Mucosa of gallbladder (tissue), 1 donor: Measurements from ENCODE around the gene SBSN. TPM values are rescaled to one million over a fixed set of nuclear protein-coding genes. Genes with fewer than 3 reads are reported as not detected.

Experiments used
- total RNA-seq: library from RNA; stranded (reverse); gene quantifications from one replicate; pipeline ENCODE4 v1.2.1, GENCODE V29; 2021
- donor health status: DM: no; HTN: no; CAD: no.

The SBSN gene
- total RNA-seq, 1 donor from 2014 or later, result not detected

Other genes with a start within 250 kb of the SBSN start
- gene HAMP, start 245.8 kb downstream of the SBSN start, total RNA-seq, result 1.2 TPM
- gene MAG, start 236.2 kb downstream of the SBSN start, total RNA-seq, result not detected
- gene CD22, start 199.1 kb downstream of the SBSN start, total RNA-seq, result 4.2 TPM
- not detected for gene FFAR1, start 180.4 kb downstream of the SBSN start, total RNA-seq
- gene FFAR3, start 169.9 kb downstream of the SBSN start, total RNA-seq, result 0.29 TPM
- gene GPR42, start 157.2 kb downstream of the SBSN start, total RNA-seq, result not detected
- 0.17 TPM for gene FFAR2, start 80.1 kb downstream of the SBSN start, total RNA-seq
- gene KRTDAP, start 37.8 kb downstream of the SBSN start, total RNA-seq, result not detected
- gene DMKN, start 14.7 kb downstream of the SBSN start, total RNA-seq, result 1.8 TPM
- gene GAPDHS, start 5.1 kb upstream of the SBSN start, total RNA-seq, result not detected
- 87.6 TPM for gene TMEM147, start 17.3 kb upstream of the SBSN start, total RNA-seq
- gene ATP4A, start 35.3 kb upstream of the SBSN start, total RNA-seq, result not detected
- not detected for gene PMIS2, start 57.9 kb upstream of the SBSN start, total RNA-seq
- 10.7 TPM for gene HAUS5, start 84.4 kb upstream of the SBSN start, total RNA-seq
- gene RBM42, start 100.7 kb upstream of the SBSN start, total RNA-seq, result 78.3 TPM
- gene ETV2, start 113.4 kb upstream of the SBSN start, total RNA-seq, result 2.5 TPM
- gene COX6B1, start 120.0 kb upstream of the SBSN start, total RNA-seq, result 459 TPM
- gene UPK1A, start 138.2 kb upstream of the SBSN start, total RNA-seq, result 0.89 TPM
- 0.43 TPM for gene ZBTB32, start 176.2 kb upstream of the SBSN start, total RNA-seq
- 45.1 TPM for gene KMT2B, start 189.7 kb upstream of the SBSN start, total RNA-seq
- 14.8 TPM for gene IGFLR1, start 214.1 kb upstream of the SBSN start, total RNA-seq
- 23.9 TPM for gene U2AF1L4, start 217.1 kb upstream of the SBSN start, total RNA-seq
- gene PSENEN, start 217.3 kb upstream of the SBSN start, total RNA-seq, result 67.9 TPM
- 10.1 TPM for gene LIN37, start 220.3 kb upstream of the SBSN start, total RNA-seq
- 654 TPM for gene HSPB6, start 228.7 kb upstream of the SBSN start, total RNA-seq
- gene PROSER3, start 229.9 kb upstream of the SBSN start, total RNA-seq, result 31.2 TPM
- gene ARHGAP33, start 247.3 kb upstream of the SBSN start, total RNA-seq, result 20.1 TPM